Neural progenitor cell (in vitro differentiated cells): Measurements from ENCODE around the gene FRYL.

Experiments
- CTCF ChIP-seq: fragments of 200-600 bp; sonication (generic); IDR thresholded peaks from 2 replicates; pipeline ENCODE4 v1.5.1; 2017; ENCODE audit warnings: antibody characterized with exemption, mild to moderate bottlenecking
- EZH2phosphoT487 ChIP-seq: fragments of 200-600 bp; sonication (generic); IDR thresholded peaks from 2 replicates; pipeline ENCODE4 v1.6.1; 2017; ENCODE audit warnings: antibody characterized with exemption

- no peak for TF ChIP-seq CTCF
- TF ChIP-seq EZH2phosphoT487: no peak
Observed at GRCh38 chr4:48664938-48665337, 115.1 kb downstream of the FRYL start.
